GM19467 (cell line): ENCODE data around the gene PLXNA3.
"Not testable (repeated sequence)": the region's sequence is repeated elsewhere in the genome, so short reads cannot be mapped to it uniquely, and the experiment has no call there.

Experiments used
- ATAC-seq: cut with Tn5 transposase; IDR thresholded peaks from one replicate; pipeline ENCODE4 v1.9.1; 2021; ENCODE audit warnings: mild to moderate bottlenecking, moderate library complexity; ENCODE audit not compliant: unreplicated experiment

The PLXNA3 gene

GRCh38 chrX:154495472-154495922, 37.4 kb downstream of the PLXNA3 start:
- ATAC-seq = no peak

GRCh38 chrX:154496591-154497137, 38.6 kb downstream of the PLXNA3 start:
- ATAC-seq = not testable (repeated sequence)

- not testable (repeated sequence) for ATAC-seq
Measured at GRCh38 chrX:154501423-154501822, 43.3 kb downstream of the PLXNA3 start.

- ATAC-seq = no peak
Measured at GRCh38 chrX:154502098-154502497, 44.0 kb downstream of the PLXNA3 start.

GRCh38 chrX:154502989-154503388, 44.9 kb downstream of the PLXNA3 start:
- no peak for ATAC-seq

GRCh38 chrX:154505734-154506133, 47.7 kb downstream of the PLXNA3 start:
- no peak for ATAC-seq

- no peak for ATAC-seq
Measured at GRCh38 chrX:154506483-154507332, 48.6 kb downstream of the PLXNA3 start.

GRCh38 chrX:154507673-154508383, 49.7 kb downstream of the PLXNA3 start:
- no peak for ATAC-seq

- no peak for ATAC-seq
Measured at GRCh38 chrX:154508384-154508745, 50.3 kb downstream of the PLXNA3 start.

GRCh38 chrX:154509455-154509854, 51.4 kb downstream of the PLXNA3 start:
- no peak for ATAC-seq

- ATAC-seq = no peak
Measured at GRCh38 chrX:154511761-154512160, 53.7 kb downstream of the PLXNA3 start.

- ATAC-seq = no peak
Measured at GRCh38 chrX:154512879-154513553, 54.9 kb downstream of the PLXNA3 start.

GRCh38 chrX:154513716-154514115, 55.6 kb downstream of the PLXNA3 start:
- ATAC-seq = no peak

- ATAC-seq = no peak
Measured at GRCh38 chrX:154515090-154515965, 57.2 kb downstream of the PLXNA3 start.

GRCh38 chrX:154515966-154516655, 58.0 kb downstream of the PLXNA3 start, which contains the start of gene FAM3A:
FAM3A (minus strand) TSS chrX:154516232; CDS start chrX:154515772, 460 bp downstream.
- peak; percentile 87 for ATAC-seq

GRCh38 chrX:154516656-154517100, 58.6 kb downstream of the PLXNA3 start:
- no peak for ATAC-seq

- ATAC-seq = no peak
Measured at GRCh38 chrX:154517101-154517781, 59.2 kb downstream of the PLXNA3 start.

GRCh38 chrX:154519389-154519788, 61.3 kb downstream of the PLXNA3 start:
- ATAC-seq = no peak
